Adrenal gland (tissue), 12 donors: ENCODE data around the gene UBE2E1. TPM values are rescaled to one million over a fixed set of nuclear protein-coding genes. Genes with fewer than 3 reads are reported as not detected.
"Not testable (repeated sequence)": the region's sequence is repeated elsewhere in the genome, so short reads cannot be mapped to it uniquely, and the experiment has no call there.

Experiments
- DNase-seq, 7 donors: peaks; one replicate each; pipeline ENCODE4 v3.0.0-alpha.2; 2019 to 2020
- H3K27ac ChIP-seq, 5 donors: fragments of 200-600 bp; sonication (generic) in 4 of 5; 1 replicate in 3 of 5; 2 replicates in 2 of 5; pipeline versions ENCODE4 v1.5.1 to v1.8.0; 2016 to 2020; ENCODE audit warnings: mild to moderate bottlenecking in 1 of 5
- H3K27me3 ChIP-seq: fragments of 200-600 bp; 2 replicates; pipeline ENCODE4 v1.8.0; 2021
- H3K36me3 ChIP-seq, 2 donors: fragments of 200-600 bp; replicated peaks in 1 of 2; 1 replicate in 1 of 2; 2 replicates in 1 of 2; pipeline versions ENCODE4 v1.5.1 to v1.8.0; 2018 to 2022
- H3K4me1 ChIP-seq, 2 donors: fragments of 200-600 bp; replicated peaks in 1 of 2; 1 replicate in 1 of 2; 2 replicates in 1 of 2; pipeline versions ENCODE4 v1.5.1 to v1.8.0; 2018 to 2021
- H3K4me3 ChIP-seq, 4 donors: fragments of 200-600 bp; sonication (generic) in 3 of 4; one replicate each; pipeline ENCODE4 v1.5.1; 2016 to 2018
- H3K9me3 ChIP-seq, 3 donors: fragments of 200-600 bp; sonication (generic) in 1 of 3; replicated peaks in 1 of 3; 1 replicate in 2 of 3; 2 replicates in 1 of 3; pipeline versions ENCODE4 v1.5.1 to v1.8.0; 2016 to 2021
- CTCF ChIP-seq, 6 experiments: fragments of 450-650 bp in 4 of 6; fragments of 200-600 bp in 2 of 6; sonication (generic) in 1 of 6; IDR thresholded peaks; 1 replicate in 5 of 6; 2 replicates in 1 of 6; pipeline versions ENCODE4 v1.5.1 to v1.8.0; 2016 to 2021; ENCODE audit warnings: antibody characterized with exemption in 6 of 6, mild to moderate bottlenecking in 2 of 6, moderate library complexity in 1 of 6
- POLR2A ChIP-seq, 2 donors: fragments of 450-650 bp; IDR thresholded peaks; one replicate each; pipeline ENCODE4 v1.6.1; 2017; ENCODE audit warnings: antibody characterized with exemption in 2 of 2, mild to moderate bottlenecking in 2 of 2, moderate library complexity in 1 of 2
- WGBS, 4 donors: extraction: QIAGEN DNeasy Blood & Tissue Kit in 2 of 4; methylation state at CpG; one replicate each; pipeline versions ENCODE4 v1.1.5 to v1.1.7; 2013 to 2017; 5-methylcytosine and 5-hydroxymethylcytosine counted together
- intact Hi-C, 2 donors: fragments of 100-400 bp; cut with DNase I; formaldehyde crosslinking; loops; one replicate each; pipeline versions ENCODE4 v1.14.1 to v1.15.0; 2022 to 2023
- polyA plus RNA-seq, 3 donors: library from polyadenylated mRNA; stranded (reverse); fragments of 200-250 nt in 2 of 3; fragments of 350-450 nt in 1 of 3; fragmentation: Illumina TruSeq in 1 of 3; extraction: RNeasy Lipid Tissue Mini Kit (QIAGEN cat#74804) in 1 of 3; gene quantifications; one replicate each; pipeline ENCODE4 v1.2.3, GENCODE V29; 2013 to 2014
- total RNA-seq, 9 donors: library from RNA; depleted of rRNA in 4 of 9; stranded (reverse); fragments of >200 nt in 4 of 9; fragments of 120-200 nt in 1 of 9; fragmentation: NEBNext Ultra II Directional in 1 of 9; extraction: Animal tissue kit (Norgen Biotek cat#: 25700) in 1 of 9; gene quantifications; one replicate each; pipeline versions ENCODE4 v1.1.0 to v1.2.4, GENCODE V29; 2013 to 2023
- donor health status: healthy with polysubstance abuse.
- donor health status: Bipolar disorder and iron deficiency.
- donor health status: DM: yes; HTN: yes; CAD: no.
- donor health status: DM: no; HTN: no; CAD: no.
- donor health status: DM: no; HTN: no; CAD: no.
- donor health status: DM: yes; HTN: yes; CAD: no.

UBE2E1 gene
- total and polyA plus RNA-seq, 12 donors: 19.4 to 80.5 (median 59.9) TPM

- no peaks in the 10 kb centered on the region for H3K9me3 ChIP-seq
- H3K4me1 ChIP-seq: peaks cover 0 to 33% of the 10 kb centered on the region in 2 donors
- intact Hi-C loops: no loop called here
- no peak overlapping the region for H3K4me3 ChIP-seq
- no peak for DNase-seq
- H3K36me3 ChIP-seq: no peaks in the 10 kb centered on the region
- TF ChIP-seq POLR2A (IDR thresholded peaks at IDR 0.05) (no peak), CTCF (IDR thresholded peaks at IDR 0.05) (no peak)
- 84 to 91% (median 88%) methylated on average over 1 of the region's 1 CpG for WGBS, 4 donors
- no peaks in the 10 kb centered on the region for H3K27me3 ChIP-seq
- no peak overlapping the region for H3K27ac ChIP-seq
Observed at GRCh38 chr3:23837691-23838090, 31.9 kb downstream of the UBE2E1 start.

DNA sequence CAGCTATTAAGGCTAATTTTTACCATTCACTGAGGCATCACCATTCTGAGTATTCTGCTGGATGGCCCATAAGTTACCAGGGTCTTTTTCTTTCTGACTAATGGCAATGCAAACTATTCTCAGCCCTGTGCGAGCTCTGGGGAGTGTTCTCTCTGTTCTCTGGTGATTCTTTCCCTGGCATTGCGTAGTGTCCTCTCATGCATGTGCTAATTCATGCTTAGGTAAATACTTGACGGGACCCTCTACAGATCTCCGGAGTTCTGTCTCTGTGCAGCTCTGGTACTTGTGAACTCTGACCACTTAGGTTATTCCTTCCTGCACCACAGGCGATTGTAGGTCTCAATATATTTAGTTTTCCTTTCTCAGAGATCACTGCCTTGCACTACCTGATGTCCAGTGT is 34.8 kb downstream of the UBE2E1 start:
- WGBS, 4 donors: 85 to 89% (median 87%) methylated on average over 5 of the region's 5 CpGs
- intact Hi-C loops: no loop called here
- DNase-seq: no peak
- Histone ChIP-seq H3K27ac (no peak overlapping the region), H3K4me1 (peaks cover 0 to 25% of the 10 kb centered on the region in 2 donors), H3K36me3 (no peaks in the 10 kb centered on the region), H3K9me3 (no peaks in the 10 kb centered on the region), H3K4me3 (no peak overlapping the region), H3K27me3 (no peaks in the 10 kb centered on the region)
- TF ChIP-seq POLR2A (IDR thresholded peaks at IDR 0.05) (no peak), CTCF (IDR thresholded peaks at IDR 0.05) (no peak)

- H3K27me3 ChIP-seq: no peaks in the 10 kb centered on the region
- TF ChIP-seq CTCF (IDR thresholded peaks at IDR 0.05): no peak
- TF ChIP-seq POLR2A (IDR thresholded peaks at IDR 0.05): no peak
- 96 to 99% (median 97%) methylated on average over 3 of the region's 3 CpGs for WGBS, 4 donors
Observed at GRCh38 chr3:23843869-23844268, 38.1 kb downstream of the UBE2E1 start.

DNA sequence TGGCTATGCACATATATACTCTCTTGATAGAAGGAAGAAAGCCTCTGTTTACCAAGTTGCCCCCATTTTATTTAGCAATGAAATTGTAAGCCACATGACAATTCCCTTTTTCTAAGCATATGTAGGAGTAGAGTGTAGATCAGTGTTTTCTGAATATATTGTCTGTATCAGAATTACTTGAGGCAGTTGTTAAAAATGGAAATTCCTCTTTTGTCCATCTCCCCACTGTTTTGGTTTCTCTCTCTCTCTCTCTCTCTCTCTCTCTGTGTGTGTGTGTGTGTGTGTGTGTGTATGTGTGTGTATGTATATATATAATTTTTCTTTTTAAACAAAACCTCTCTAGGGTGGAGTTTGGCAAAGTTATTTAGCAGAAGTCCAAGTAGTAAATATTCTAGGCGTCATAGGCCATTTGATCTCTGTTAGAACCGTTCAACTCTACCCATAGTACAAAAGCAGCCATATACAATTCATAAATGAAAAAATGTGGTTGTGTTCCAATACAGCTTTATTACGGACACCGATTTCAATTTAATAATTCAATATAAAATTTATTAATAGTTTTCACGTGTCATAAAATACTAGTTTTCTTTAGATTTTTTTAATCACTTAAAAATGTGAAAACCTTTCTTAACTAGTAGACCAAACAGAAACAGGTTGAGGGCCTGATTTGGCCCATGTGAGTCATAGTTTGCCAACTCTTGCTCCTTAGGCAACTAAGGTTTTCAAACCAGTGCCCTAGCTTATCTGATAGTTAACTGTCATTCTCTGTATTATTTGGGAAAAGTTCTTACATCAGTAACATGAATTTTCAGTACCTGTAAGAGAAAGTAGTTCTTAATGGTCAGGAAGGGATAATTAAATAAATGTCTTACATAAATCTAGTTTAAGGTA is 39.8 kb downstream of the UBE2E1 start:
- Histone ChIP-seq H3K27ac (no peak overlapping the region), H3K4me1 (peaks cover 0 to 6% of the 10 kb centered on the region in 2 donors), H3K36me3 (no peaks in the 10 kb centered on the region), H3K9me3 (no peaks in the 10 kb centered on the region), H3K4me3 (no peak overlapping the region), H3K27me3 (no peaks in the 10 kb centered on the region)
- DNase-seq: no peak
- TF ChIP-seq CTCF (IDR thresholded peaks at IDR 0.05) (no peak), POLR2A (IDR thresholded peaks at IDR 0.05) (no peak)
- WGBS, 4 donors: 86 to 92% (median 91%) methylated on average over 5 of the region's 5 CpGs
- intact Hi-C loops: no loop called here

More at GRCh38 chr3:23843869-23844268, 38.1 kb downstream of the UBE2E1 start:
- H3K4me1 ChIP-seq: peaks cover 0 to 6% of the 10 kb centered on the region in 2 donors
- no peak for DNase-seq
- no peaks in the 10 kb centered on the region for H3K36me3 ChIP-seq
- intact Hi-C loops: no loop called here
- H3K27ac ChIP-seq: no peak overlapping the region
- H3K9me3 ChIP-seq: no peaks in the 10 kb centered on the region
- H3K4me3 ChIP-seq: no peak overlapping the region

DNA sequence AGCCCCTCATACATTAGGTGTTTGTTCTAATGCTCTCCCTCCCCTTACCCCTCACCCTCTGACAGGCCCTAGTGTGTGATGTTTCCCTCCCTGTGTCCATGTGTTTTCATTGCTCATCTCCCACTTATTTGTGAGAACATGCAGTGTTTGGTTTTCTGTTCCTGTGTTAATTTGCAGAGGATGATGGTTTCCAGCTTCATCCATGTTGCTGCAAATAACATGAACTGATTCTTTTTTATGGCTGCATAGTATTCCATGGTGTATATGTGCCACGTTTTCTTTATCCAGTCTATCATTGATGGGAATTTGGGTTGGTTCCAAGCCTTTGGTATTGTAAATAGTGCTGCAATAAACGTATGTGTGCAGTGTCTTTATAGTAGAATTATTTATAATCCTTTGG is 43.7 kb downstream of the UBE2E1 start:
- WGBS, 4 donors: 84 to 98% (median 93%) methylated on average over 2 of the region's 2 CpGs
- H3K36me3 ChIP-seq, H3K9me3 ChIP-seq, DNase-seq, intact Hi-C loops, H3K27ac ChIP-seq, H3K4me1 ChIP-seq, H3K4me3 ChIP-seq, H3K27me3 ChIP-seq: not testable (repeated sequence)
